ENCODE results near the gene GAPDHS. TPM values are rescaled to one million over a fixed set of nuclear protein-coding genes. Genes with fewer than 3 reads are reported as not detected.

The GAPDHS gene
- total RNA-seq, 1 experiment from 2014 or later, result not detected

GRCh38 chr19:35498220-35498619 is 35.0 kb upstream of the GAPDHS start:
- Histone ChIP-seq H3K4me3 (replicated peaks in 1 of 2; ENCODE audit: low read depth in 1 of 2, low read length in 2 of 2) (no peak overlapping the region), H3K27ac (ENCODE audit: low read depth, low read length) (no peak overlapping the region), H3K36me3 (ENCODE audit: control insufficient read depth in 1 of 2, insufficient read depth in 2 of 2, low read length in 2 of 2) (peaks cover 20 to 23% of the 10 kb centered on the region in 2 experiments; a peak in 3 of 4 replicates), H4K20me1 (ENCODE audit: insufficient read depth) (no peaks in the 10 kb centered on the region), H3K4me2 (ENCODE audit: low read length) (no peak overlapping the region), H3K27me3 (ENCODE audit: insufficient read depth, low read length) (no peaks in the 10 kb centered on the region), H3K9me2 (ENCODE audit: insufficient read depth) (no peaks in the 10 kb centered on the region), H2AFZ (ENCODE audit: low read depth, low read length, poor library complexity, severe bottlenecking) (no peak overlapping the region), H3K9ac (ENCODE audit: low read length) (no peak overlapping the region), H3K4me1 (ENCODE audit: control insufficient read depth in 1 of 2, insufficient read depth in 2 of 2, low read length in 2 of 2) (peaks cover 4 to 11% of the 10 kb centered on the region in 2 experiments; a peak in 3 of 4 replicates), H3K79me2 (ENCODE audit: insufficient read depth, low read length) (no peaks in the 10 kb centered on the region), H3K9me3 (ENCODE audit: control insufficient read depth in 1 of 2, insufficient read depth in 1 of 2, low read depth in 1 of 2, low read length in 2 of 2) (no peaks in the 10 kb centered on the region)
- POLR2A ChIA-PET, result interaction anchor here (1.8 kb wide), 1 partner anchor 12 kb away, joined by 5 read pairs; no protein-coding TSS in a partner anchor
- no peak for ATAC-seq
- CTCF ChIA-PET, result no interaction called here
- BruUV-seq (replicated peaks), result no TSS peak
- no peak for DNase-seq (ENCODE audit: low read depth, low spot score)
- intact Hi-C loops (cut with micrococcal nuclease), result no loop called here
- TF ChIP-seq JUND (IDR thresholded peaks at IDR 0.05) (no peak), YY1 (IDR thresholded peaks at IDR 0.05; ENCODE audit: extremely low read depth, insufficient replicate concordance, low read depth, low read length) (no peak), MAX (IDR thresholded peaks at IDR 0.05) (no peak)
- RAD21 ChIA-PET (ENCODE audit: low non-redundant PET in 1 of 2, low total read pairs in 2 of 2, uncharacterized antibody in 2 of 2, unreplicated experiment in 2 of 2), result no interaction called here

- BruUV-seq (replicated peaks), result no TSS peak
- Histone ChIP-seq H4K20me1 (ENCODE audit: insufficient read depth) (no peaks in the 10 kb centered on the region), H3K9ac (ENCODE audit: low read length) (no peak overlapping the region), H3K4me1 (ENCODE audit: control insufficient read depth in 1 of 2, insufficient read depth in 2 of 2, low read length in 2 of 2) (peaks cover 4 to 11% of the 10 kb centered on the region in 2 experiments; a peak in 3 of 4 replicates), H3K9me3 (ENCODE audit: control insufficient read depth in 1 of 2, insufficient read depth in 1 of 2, low read depth in 1 of 2, low read length in 2 of 2) (no peaks in the 10 kb centered on the region), H3K4me3 (replicated peaks in 1 of 2; ENCODE audit: low read depth in 1 of 2, low read length in 2 of 2) (no peak overlapping the region), H3K9me2 (ENCODE audit: insufficient read depth) (no peaks in the 10 kb centered on the region), H3K79me2 (ENCODE audit: insufficient read depth, low read length) (no peaks in the 10 kb centered on the region), H3K36me3 (ENCODE audit: control insufficient read depth in 1 of 2, insufficient read depth in 2 of 2, low read length in 2 of 2) (peaks cover 21 to 23% of the 10 kb centered on the region in 2 experiments; a peak in 3 of 4 replicates), H3K27ac (ENCODE audit: low read depth, low read length) (no peak overlapping the region), H2AFZ (ENCODE audit: low read depth, low read length, poor library complexity, severe bottlenecking) (no peak overlapping the region), H3K27me3 (ENCODE audit: insufficient read depth, low read length) (no peaks in the 10 kb centered on the region), H3K4me2 (ENCODE audit: low read length) (no peak overlapping the region)
- DNase-seq (ENCODE audit: low read depth, low spot score) (no peak), ATAC-seq (no peak)
- ChIA-PET RAD21 (ENCODE audit: low non-redundant PET in 1 of 2, low total read pairs in 2 of 2, uncharacterized antibody in 2 of 2, unreplicated experiment in 2 of 2) (no interaction called here), POLR2A (no interaction called here), CTCF (no interaction called here)
- intact Hi-C loops (cut with micrococcal nuclease), result no loop called here
- TF ChIP-seq CEBPB (IDR thresholded peaks at IDR 0.05; ENCODE audit: low read depth), result no peak
- TF ChIP-seq SIN3A (IDR thresholded peaks at IDR 0.05; ENCODE audit: low read depth), result no peak
- TF ChIP-seq YY1 (IDR thresholded peaks at IDR 0.05; ENCODE audit: extremely low read depth, insufficient replicate concordance, low read depth, low read length), result no peak
- no peak for TF ChIP-seq ZBTB33 (IDR thresholded peaks at IDR 0.05; ENCODE audit: extremely low read depth, insufficient replicate concordance, low read length)
- no peak for TF ChIP-seq JUND (IDR thresholded peaks at IDR 0.05)
- TF ChIP-seq EZH2 (IDR thresholded peaks at IDR 0.05), result no peak
These were observed 34.2 kb upstream of the GAPDHS start for GRCh38 chr19:35498984-35499527.
